Duodenal mucosa (tissue), 2 donors: Measurements from ENCODE around the gene MYO7B.

Experiments used
- H3K27ac ChIP-seq: one replicate; pipeline ENCODE4 v1.7.0; 2013; ENCODE audit warnings: low read depth, low read length
- H3K27me3 ChIP-seq, 2 donors: one replicate each; pipeline ENCODE4 v1.7.0; 2013; ENCODE audit warnings: low read length in 2 of 2, control low read depth in 1 of 2; ENCODE audit not compliant: insufficient read depth in 2 of 2, control insufficient read depth in 1 of 2
- H3K36me3 ChIP-seq, 2 donors: one replicate each; pipeline ENCODE4 v1.7.0; 2013; ENCODE audit warnings: low read length in 2 of 2, control low read depth in 1 of 2; ENCODE audit not compliant: insufficient read depth in 2 of 2, control insufficient read depth in 1 of 2
- H3K4me1 ChIP-seq, 2 donors: one replicate each; pipeline ENCODE4 v1.7.0; 2013; ENCODE audit warnings: low read length in 2 of 2, control low read depth in 1 of 2; ENCODE audit not compliant: insufficient read depth in 2 of 2, control insufficient read depth in 1 of 2
- H3K4me3 ChIP-seq, 2 donors: one replicate each; pipeline ENCODE4 v1.7.0; 2013; ENCODE audit warnings: low read length in 2 of 2, low read depth in 1 of 2
- H3K9ac ChIP-seq, 2 donors: one replicate each; pipeline ENCODE4 v1.7.0; 2013; ENCODE audit warnings: low read length in 2 of 2, low read depth in 1 of 2
- H3K9me3 ChIP-seq, 2 donors: one replicate each; pipeline ENCODE4 v1.7.0; 2013; ENCODE audit warnings: low read length in 2 of 2, control low read depth in 1 of 2; ENCODE audit not compliant: control insufficient read depth in 1 of 2

The MYO7B gene

DNA sequence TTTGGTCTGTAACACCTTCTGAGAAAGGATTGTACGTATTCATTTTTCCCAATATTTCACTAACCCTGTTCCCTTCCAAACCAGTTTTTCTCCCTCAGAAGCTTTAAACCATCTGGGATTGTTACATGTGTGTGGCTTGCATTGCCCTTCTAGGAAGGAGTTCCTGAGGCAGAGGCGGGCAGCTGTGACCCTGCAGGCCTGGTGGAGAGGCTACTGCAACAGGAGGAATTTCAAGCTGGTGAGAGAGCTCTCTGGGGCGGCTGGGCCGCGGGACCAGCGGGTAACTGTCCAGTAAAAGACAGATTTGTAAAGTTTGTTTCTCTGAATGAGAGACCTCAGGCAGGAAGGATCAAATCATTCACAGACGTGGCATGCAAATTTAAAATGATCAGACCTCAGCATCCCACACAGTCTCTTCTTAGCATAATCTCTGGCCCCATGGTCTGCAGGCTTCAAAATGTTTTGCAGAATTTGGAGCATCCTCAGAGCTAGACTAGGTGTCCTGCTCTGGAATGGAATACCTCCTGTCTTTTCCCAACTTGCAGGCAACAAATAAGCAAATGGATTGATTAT is 70.3 kb downstream of the MYO7B start:
- H3K27me3 ChIP-seq: no peaks in the 10 kb centered on the region
- peaks cover 31 to 70% of the 10 kb centered on the region in 2 donors for H3K36me3 ChIP-seq

DNA sequence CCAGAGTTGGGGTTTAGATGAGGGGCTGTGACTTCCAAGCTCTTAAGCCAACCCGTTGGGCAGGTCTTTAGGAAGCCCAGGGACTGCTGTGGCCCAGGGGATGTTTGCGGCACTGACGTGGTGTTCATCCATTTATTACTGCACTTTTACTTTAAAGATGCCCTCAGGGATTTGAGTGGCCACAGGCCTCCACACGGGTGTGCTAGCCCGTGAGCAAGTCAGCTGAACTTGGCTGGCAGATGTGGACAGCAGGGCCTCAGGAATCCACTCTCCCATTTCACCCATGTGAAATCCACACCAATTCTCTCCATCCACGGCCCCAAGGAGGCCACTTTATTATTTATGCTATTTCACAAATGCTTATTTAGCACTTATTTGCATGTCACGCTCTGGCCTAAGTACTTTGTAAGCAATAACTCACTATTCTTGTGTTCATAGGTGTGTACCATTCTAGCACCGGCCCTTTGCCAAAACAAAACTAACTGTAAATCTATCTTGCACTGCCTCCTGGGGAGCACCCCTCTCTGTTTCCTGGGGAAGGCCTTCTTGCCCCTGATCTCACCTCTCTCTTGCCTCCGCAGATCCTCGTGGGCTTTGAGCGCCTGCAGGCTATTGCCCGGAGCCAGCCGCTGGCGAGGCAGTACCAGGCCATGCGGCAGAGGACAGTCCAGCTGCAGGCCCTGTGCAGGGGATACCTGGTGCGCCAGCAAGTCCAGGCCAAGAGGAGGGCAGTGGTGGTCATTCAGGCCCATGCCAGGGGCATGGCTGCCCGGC is 71.3 kb downstream of the MYO7B start:
- peaks cover 28 to 80% of the 10 kb centered on the region in 2 donors for H3K36me3 ChIP-seq
- H3K4me1 ChIP-seq: no peaks in the 10 kb centered on the region
- no peaks in the 10 kb centered on the region for H3K27me3 ChIP-seq
- H3K4me3 ChIP-seq: no peak overlapping the region
- no peak overlapping the region for H3K9ac ChIP-seq
- no peak overlapping the region for H3K27ac ChIP-seq
- H3K9me3 ChIP-seq: no peaks in the 10 kb centered on the region

More for the DNA sequence above, 70.3 kb downstream of the MYO7B start:
- Histone ChIP-seq H3K9ac (no peak overlapping the region), H3K27ac (no peak overlapping the region), H3K4me3 (no peak overlapping the region), H3K4me1 (no peaks in the 10 kb centered on the region), H3K9me3 (no peaks in the 10 kb centered on the region)

DNA sequence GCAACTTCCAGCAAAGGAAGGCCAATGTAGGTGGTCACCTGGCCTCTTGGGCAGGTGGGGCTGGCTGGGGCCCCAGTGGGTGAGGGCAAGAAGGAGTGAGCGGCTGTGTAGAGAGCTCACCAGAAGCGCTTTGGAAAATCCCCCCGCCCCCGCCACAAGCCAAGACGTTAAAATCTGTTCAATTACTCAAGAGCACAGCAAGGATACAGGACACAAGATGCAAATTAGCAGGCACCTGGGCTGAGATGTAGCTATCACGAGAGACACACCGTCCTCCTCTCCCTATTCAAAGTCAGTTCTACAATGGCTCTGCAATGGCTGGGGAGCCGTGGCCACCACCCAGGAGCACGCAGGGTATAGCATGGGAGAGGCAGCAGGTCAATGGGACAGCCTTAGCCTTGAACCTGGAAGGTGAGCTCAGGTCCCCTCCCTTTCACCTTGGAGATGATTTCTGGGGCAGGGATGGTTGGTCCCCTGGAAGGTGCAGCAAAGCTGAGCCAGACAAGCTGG is 72.0 kb downstream of the MYO7B start:
- Histone ChIP-seq H3K9me3 (no peaks in the 10 kb centered on the region), H3K4me1 (no peaks in the 10 kb centered on the region), H3K36me3 (peaks cover 30 to 82% of the 10 kb centered on the region in 2 donors), H3K9ac (no peak overlapping the region), H3K27ac (no peak overlapping the region), H3K27me3 (no peaks in the 10 kb centered on the region), H3K4me3 (no peak overlapping the region)

DNA sequence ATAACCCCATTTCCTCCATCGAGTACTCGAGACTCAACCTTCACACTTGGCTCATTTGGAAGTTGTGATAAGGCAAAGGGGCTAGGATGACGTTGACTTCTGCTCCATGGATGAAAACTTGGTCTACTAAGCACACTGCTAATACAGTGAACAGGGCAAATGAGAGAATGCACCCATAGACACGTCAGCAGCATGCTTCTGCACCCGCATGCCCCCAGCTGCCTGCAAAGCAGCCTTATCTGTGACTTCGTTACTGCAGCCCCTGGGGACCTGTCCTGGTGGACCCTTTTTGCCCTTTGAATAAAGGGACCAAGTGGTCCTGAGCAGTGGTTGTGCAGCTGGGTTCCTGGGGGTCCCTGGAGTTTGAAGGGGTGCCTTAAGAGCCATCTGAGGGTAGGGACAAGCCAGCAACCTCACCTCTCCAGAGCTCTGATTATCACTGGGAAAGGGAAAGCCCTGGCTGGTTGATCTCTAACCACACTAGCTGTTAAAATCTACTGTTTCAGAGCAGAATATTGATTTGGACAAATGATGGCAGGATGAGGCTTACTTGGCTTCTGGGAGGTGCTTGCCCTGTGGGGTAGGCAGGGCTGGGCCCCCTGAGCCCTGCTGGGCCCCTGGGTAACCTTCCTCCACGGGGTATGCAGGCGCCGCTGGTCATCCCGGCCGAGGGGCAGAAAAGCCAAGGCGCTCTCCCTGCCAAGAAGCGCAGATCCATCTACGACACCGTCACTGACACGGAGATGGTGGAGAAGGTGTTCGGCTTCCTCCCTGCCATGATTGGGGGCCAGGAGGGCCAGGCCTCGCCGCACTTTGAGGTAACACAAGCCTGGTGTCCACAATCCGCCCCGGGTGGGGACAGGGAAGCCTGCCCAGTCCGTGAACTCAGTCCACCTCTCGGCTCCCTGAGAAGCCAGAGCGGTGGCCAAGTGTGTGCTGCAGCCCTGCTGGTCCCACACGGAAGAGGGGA is 72.9 kb downstream of the MYO7B start:
- Histone ChIP-seq H3K27ac (no peak overlapping the region), H3K9me3 (no peaks in the 10 kb centered on the region), H3K4me1 (no peaks in the 10 kb centered on the region), H3K27me3 (no peaks in the 10 kb centered on the region), H3K36me3 (peaks cover 35 to 86% of the 10 kb centered on the region in 2 donors), H3K9ac (no peak overlapping the region), H3K4me3 (no peak overlapping the region)

DNA sequence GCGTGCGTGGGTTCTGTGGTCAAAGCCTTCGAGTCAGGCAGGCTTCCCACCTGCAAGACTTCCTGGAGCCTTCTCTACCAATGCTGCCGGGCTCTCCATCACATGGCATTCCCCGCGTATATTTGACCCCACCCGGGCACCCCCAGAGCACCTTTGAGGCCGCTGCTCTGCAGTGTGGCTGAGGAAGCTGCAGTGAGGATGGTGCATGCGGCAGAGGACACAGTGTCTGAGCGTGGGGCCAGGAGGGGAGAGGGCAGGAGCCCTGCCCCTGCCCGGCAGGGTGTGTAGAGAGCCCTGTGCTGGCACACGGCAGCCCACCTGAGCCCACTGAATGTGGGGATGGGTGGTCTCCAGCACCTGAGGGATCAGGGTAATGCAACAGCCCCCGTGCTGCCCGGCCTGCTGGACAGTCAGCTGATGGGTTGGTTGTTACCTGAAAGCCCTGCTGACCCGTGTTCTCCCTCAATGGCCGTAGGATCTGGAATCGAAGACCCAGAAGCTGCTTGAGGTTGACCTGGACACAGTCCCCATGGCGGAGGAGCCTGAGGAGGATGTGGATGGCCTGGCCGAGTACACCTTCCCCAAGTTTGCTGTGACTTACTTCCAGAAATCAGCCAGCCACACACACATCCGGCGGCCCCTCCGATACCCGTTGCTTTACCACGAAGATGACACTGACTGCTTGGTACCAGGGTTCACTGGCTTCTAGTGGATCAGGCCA is 73.7 kb downstream of the MYO7B start:
- H3K27me3 ChIP-seq: no peaks in the 10 kb centered on the region
- no peaks in the 10 kb centered on the region for H3K9me3 ChIP-seq
- H3K9ac ChIP-seq: no peak overlapping the region
- no peaks in the 10 kb centered on the region for H3K4me1 ChIP-seq
- H3K27ac ChIP-seq: no peak overlapping the region
- H3K36me3 ChIP-seq: peaks cover 38 to 88% of the 10 kb centered on the region in 2 donors
- H3K4me3 ChIP-seq: no peak overlapping the region

DNA sequence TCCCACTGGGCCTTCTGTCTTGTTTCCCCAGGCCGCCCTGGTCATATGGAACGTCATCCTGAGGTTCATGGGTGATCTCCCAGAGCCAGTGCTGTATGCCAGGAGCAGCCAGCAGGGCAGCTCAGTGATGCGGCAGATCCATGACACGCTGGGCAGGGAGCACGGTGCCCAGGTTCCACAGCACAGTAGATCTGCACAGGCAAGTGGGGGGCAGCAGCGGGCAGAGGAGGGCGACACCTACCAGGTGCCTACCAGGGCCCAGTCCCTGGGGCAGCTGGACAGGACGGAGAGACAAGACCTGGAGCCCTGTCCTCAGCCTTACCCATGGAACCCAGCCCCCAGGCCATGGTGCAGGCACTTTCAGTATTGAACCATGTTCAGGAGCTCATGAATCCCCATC is 74.3 kb downstream of the MYO7B start:
- no peak overlapping the region for H3K27ac ChIP-seq
- H3K27me3 ChIP-seq: no peaks in the 10 kb centered on the region
- no peaks in the 10 kb centered on the region for H3K9me3 ChIP-seq
- H3K4me3 ChIP-seq: no peak overlapping the region
- H3K4me1 ChIP-seq: no peaks in the 10 kb centered on the region
- H3K9ac ChIP-seq: no peak overlapping the region
- H3K36me3 ChIP-seq: peaks cover 45 to 88% of the 10 kb centered on the region in 2 donors

DNA sequence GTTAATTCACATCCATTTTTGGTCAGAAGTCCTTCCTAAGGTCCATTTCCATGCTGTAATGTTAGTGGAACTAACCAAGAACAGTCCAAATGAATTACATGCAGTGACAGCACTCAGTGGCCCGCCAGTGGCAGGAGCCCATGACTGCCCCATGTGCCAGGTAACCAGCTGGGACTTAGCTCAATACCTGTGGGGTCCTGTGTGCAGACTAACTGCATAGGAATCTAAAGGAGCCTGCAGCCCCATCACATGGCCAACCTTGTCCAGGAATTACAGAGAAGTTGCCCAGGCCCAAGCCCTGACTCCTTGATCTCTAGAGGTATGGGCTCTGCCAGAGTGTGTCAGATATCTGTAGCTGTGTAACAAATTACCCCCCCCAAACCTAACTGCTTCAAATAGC is 75.1 kb downstream of the MYO7B start:
- no peaks in the 10 kb centered on the region for H3K9me3 ChIP-seq
- peaks cover 45 to 88% of the 10 kb centered on the region in 2 donors for H3K36me3 ChIP-seq

DNA sequence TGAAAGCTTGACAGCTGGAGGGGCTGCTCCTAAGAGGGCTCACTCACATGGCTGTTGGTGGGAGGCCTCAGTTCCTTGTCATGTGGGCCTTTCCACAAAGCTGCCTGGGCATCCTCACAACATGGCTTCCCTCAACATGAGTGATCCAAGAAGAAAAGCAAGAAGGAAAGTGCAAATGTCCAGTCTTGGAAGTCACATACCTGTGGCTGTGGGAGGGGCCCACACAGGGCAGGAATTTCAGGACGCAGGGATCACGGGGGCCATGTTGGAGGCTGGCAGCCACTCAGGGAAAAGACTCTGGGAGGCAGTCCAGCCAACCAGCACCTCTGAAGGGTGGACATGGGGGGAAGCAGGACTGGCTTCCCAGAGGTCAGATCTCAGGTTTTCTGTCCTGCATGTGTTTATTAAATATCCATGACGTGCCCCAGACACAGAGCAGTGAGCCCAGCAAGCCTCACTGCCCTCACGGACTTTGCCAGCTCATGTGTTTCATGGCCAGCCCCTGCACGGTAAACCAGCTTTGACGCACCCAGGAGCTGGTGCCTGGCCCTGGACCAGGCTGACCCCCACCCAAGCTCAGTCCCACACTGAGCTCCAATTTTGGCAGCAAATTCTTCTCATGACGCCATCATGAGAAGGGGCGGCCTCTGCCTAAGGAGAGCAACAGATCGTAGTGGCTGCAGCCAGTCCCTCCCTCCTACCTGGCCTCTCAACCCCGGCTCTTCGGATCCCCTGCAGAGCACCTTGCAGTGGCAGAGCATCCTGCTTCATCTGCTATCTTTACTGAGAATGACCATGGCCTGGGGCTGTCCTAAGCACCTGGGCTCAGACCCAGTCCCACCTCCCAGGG is 75.8 kb downstream of the MYO7B start:
- no peaks in the 10 kb centered on the region for H3K9me3 ChIP-seq
- no peaks in the 10 kb centered on the region for H3K4me1 ChIP-seq
- H3K9ac ChIP-seq: no peak overlapping the region
- no peak overlapping the region for H3K4me3 ChIP-seq
- H3K36me3 ChIP-seq: peaks cover 42 to 89% of the 10 kb centered on the region in 2 donors
- no peak overlapping the region for H3K27ac ChIP-seq
- no peaks in the 10 kb centered on the region for H3K27me3 ChIP-seq

More for the DNA sequence above, 75.1 kb downstream of the MYO7B start:
- Histone ChIP-seq H3K27me3 (no peaks in the 10 kb centered on the region), H3K9ac (no peak overlapping the region), H3K4me1 (no peaks in the 10 kb centered on the region), H3K27ac (no peak overlapping the region), H3K4me3 (no peak overlapping the region)
